Measurements from ENCODE around the gene ELOVL3.

GRCh38 chr10:102236006-102236405 lies 9.9 kb downstream of the ELOVL3 start:
- TF ChIP-seq EZH2 (IDR thresholded peaks at IDR 0.05; ENCODE audit: low read depth) (no peak), CTCF (conservative IDR thresholded peaks at IDR 0.05) (no peak)

Measured in PC-9 (cell line).